HEK293T (cell line): Measurements from ENCODE around the gene RIMBP2.

ENCODE experiments used
- CTCF ChIA-PET: fragments of 350-600 bp; formaldehyde crosslinking; extraction: SDS; loops from one replicate; lab custom pipeline; 2021; ENCODE audit warnings: antibody characterized with exemption, inconsistent platforms; lab: Yijun Ruan, JAX
- POLR2A ChIA-PET: fragments of 350-600 bp; formaldehyde crosslinking; extraction: SDS; loops from one replicate; lab custom pipeline; 2020; ENCODE audit warnings: antibody characterized with exemption, inconsistent platforms; lab: Yijun Ruan, JAX
- DNase-seq: peaks from one replicate; pipeline ENCODE4 v3.0.0; 2012; ENCODE audit warnings: mixed read lengths; ENCODE audit errors: extremely low spot score
- ARNT ChIP-seq: fragments of 450-650 bp; IDR thresholded peaks from 2 replicates; pipeline ENCODE4 v1.6.1; 2017; ENCODE audit warnings: mild to moderate bottlenecking
- BHLHE40 ChIP-seq: fragments of 450-650 bp; IDR thresholded peaks from 2 replicates; pipeline ENCODE4 v1.6.1; 2016; ENCODE audit warnings: mild to moderate bottlenecking, moderate library complexity, borderline replicate concordance
- CTBP1 ChIP-seq: fragments of 450-650 bp; IDR thresholded peaks from 2 replicates; pipeline ENCODE4 v1.6.1; 2016; ENCODE audit warnings: borderline replicate concordance
- ELF4 ChIP-seq: fragments of 450-650 bp; IDR thresholded peaks from 2 replicates; pipeline ENCODE4 v1.6.1; 2017; ENCODE audit warnings: antibody characterized with exemption
- FOXA1 ChIP-seq: fragments of 450-650 bp; IDR thresholded peaks from 2 replicates; pipeline ENCODE4 v1.6.1; 2016; ENCODE audit warnings: mild to moderate bottlenecking
- FOXK2 ChIP-seq: fragments of 450-650 bp; IDR thresholded peaks from 2 replicates; pipeline ENCODE4 v1.6.1; 2016; ENCODE audit warnings: mild to moderate bottlenecking
- FOXM1 ChIP-seq: fragments of 450-650 bp; IDR thresholded peaks from 2 replicates; pipeline ENCODE4 v1.6.1; 2017; ENCODE audit warnings: mild to moderate bottlenecking, borderline replicate concordance
- HDGF ChIP-seq: fragments of 450-650 bp; IDR thresholded peaks from 2 replicates; pipeline ENCODE4 v1.6.1; 2017; ENCODE audit warnings: antibody characterized with exemption, borderline replicate concordance
- L3MBTL2 ChIP-seq: fragments of 450-650 bp; conservative IDR thresholded peaks from 2 replicates; pipeline ENCODE4 v1.6.1; 2016; ENCODE audit warnings: mild to moderate bottlenecking
- LEF1 ChIP-seq: fragments of 450-650 bp; IDR thresholded peaks from 2 replicates; pipeline ENCODE4 v1.6.1; 2017; ENCODE audit warnings: mild to moderate bottlenecking, borderline replicate concordance
- NFRKB ChIP-seq: fragments of 450-650 bp; IDR thresholded peaks from 2 replicates; pipeline ENCODE4 v1.6.1; 2016; ENCODE audit warnings: mild to moderate bottlenecking, moderate library complexity
- PKNOX1 ChIP-seq: fragments of 450-650 bp; IDR thresholded peaks from 2 replicates; pipeline ENCODE4 v1.6.1; 2016
- SP1 ChIP-seq: fragments of 450-650 bp; IDR thresholded peaks from 2 replicates; pipeline ENCODE4 v1.6.1; 2017
- SUZ12 ChIP-seq: fragments of 450-650 bp; IDR thresholded peaks from 2 replicates; pipeline ENCODE4 v1.6.1; 2016; ENCODE audit warnings: mild to moderate bottlenecking
- TARDBP ChIP-seq: fragments of 450-650 bp; IDR thresholded peaks from 2 replicates; pipeline ENCODE4 v1.6.1; 2016
- ZNF384 ChIP-seq: fragments of 450-650 bp; IDR thresholded peaks from 2 replicates; pipeline ENCODE4 v1.6.1; 2016

The RIMBP2 gene

GRCh38 chr12:130714091-130714590 is 2.0 kb downstream of the RIMBP2 start:
- no peak for TF ChIP-seq SUZ12
- TF ChIP-seq ELF4 = no peak
- no peak for TF ChIP-seq BHLHE40
- TF ChIP-seq SP1 = no peak
- no peak for TF ChIP-seq TARDBP
- no peak for TF ChIP-seq FOXA1
- no peak for TF ChIP-seq NFRKB
- no peak for TF ChIP-seq PKNOX1
- TF ChIP-seq LEF1 = no peak
- TF ChIP-seq CTBP1 = no peak
- no peak for TF ChIP-seq ARNT
- TF ChIP-seq FOXK2 = no peak
- no peak for TF ChIP-seq ZNF384
- TF ChIP-seq L3MBTL2 = no peak
- no peak for TF ChIP-seq FOXM1
- TF ChIP-seq HDGF = no peak
- no peak for DNase-seq
- CTCF ChIA-PET = no interaction called here
- POLR2A ChIA-PET = no interaction called here

GRCh38 chr12:130713581-130713991 is 2.5 kb downstream of the RIMBP2 start:
- no peak for DNase-seq
- TF ChIP-seq SP1 = no peak
- no peak for TF ChIP-seq L3MBTL2
- no peak for TF ChIP-seq HDGF
- TF ChIP-seq FOXA1 = no peak
- TF ChIP-seq CTBP1 = no peak
- no peak for TF ChIP-seq SUZ12
- TF ChIP-seq ZNF384 = no peak
- no peak for TF ChIP-seq ELF4
- TF ChIP-seq NFRKB = no peak
- no peak for TF ChIP-seq BHLHE40
- no peak for TF ChIP-seq FOXM1
- ChIA-PET CTCF (no interaction called here), POLR2A (no interaction called here)

GRCh38 chr12:130712346-130713065 is 3.6 kb downstream of the RIMBP2 start:
- TF ChIP-seq TARDBP (no peak), FOXM1 (no peak), CTBP1 (no peak), PKNOX1 (no peak), FOXA1 (no peak), L3MBTL2 (no peak), SUZ12 (no peak), FOXK2 (no peak), BHLHE40 (no peak), ELF4 (no peak), NFRKB (no peak), HDGF (no peak), ARNT (no peak), ZNF384 (no peak), LEF1 (no peak)
- DNase-seq = no peak
- CTCF ChIA-PET = no interaction called here
- POLR2A ChIA-PET = no interaction called here

GRCh38 chr12:130711756-130712155 is 4.3 kb downstream of the RIMBP2 start:
- CTCF ChIA-PET = no interaction called here
- POLR2A ChIA-PET = no interaction called here
- TF ChIP-seq SP1 (no peak), ZNF384 (no peak), SUZ12 (no peak), BHLHE40 (no peak), NFRKB (no peak), HDGF (no peak), TARDBP (no peak)
- DNase-seq = no peak

GRCh38 chr12:130710733-130711080 is 5.4 kb downstream of the RIMBP2 start:
- CTCF ChIA-PET = no interaction called here
- TF ChIP-seq ARNT (no peak), ELF4 (no peak), FOXA1 (no peak), SUZ12 (no peak), L3MBTL2 (no peak), PKNOX1 (no peak), BHLHE40 (no peak), HDGF (no peak), NFRKB (no peak), TARDBP (no peak), LEF1 (no peak), FOXM1 (no peak), FOXK2 (no peak), CTBP1 (no peak), ZNF384 (no peak), SP1 (no peak)
- no peak for DNase-seq
- POLR2A ChIA-PET = no interaction called here
